Esophagus squamous epithelium (tissue), 4 donors: ENCODE results near the gene MAX.

Source experiments
- POLR2A ChIP-seq, 4 donors: fragments of 450-650 bp; IDR thresholded peaks; one replicate each; pipeline ENCODE4 v1.6.1; 2017; ENCODE audit warnings: antibody characterized with exemption in 4 of 4, mild to moderate bottlenecking in 4 of 4, moderate library complexity in 3 of 4
- TF ChIP-seq, protein P1 (sequence below), 6 experiments: fragments of 450-650 bp in 4 of 6; fragments of 200-600 bp in 2 of 6; sonication (generic) in 2 of 6; IDR thresholded peaks; one replicate each; pipeline ENCODE4 v1.5.1; 2016 to 2019; ENCODE audit warnings: antibody characterized with exemption in 6 of 6, mild to moderate bottlenecking in 4 of 6, moderate library complexity in 4 of 6

- TF ChIP-seq, protein P1, sequence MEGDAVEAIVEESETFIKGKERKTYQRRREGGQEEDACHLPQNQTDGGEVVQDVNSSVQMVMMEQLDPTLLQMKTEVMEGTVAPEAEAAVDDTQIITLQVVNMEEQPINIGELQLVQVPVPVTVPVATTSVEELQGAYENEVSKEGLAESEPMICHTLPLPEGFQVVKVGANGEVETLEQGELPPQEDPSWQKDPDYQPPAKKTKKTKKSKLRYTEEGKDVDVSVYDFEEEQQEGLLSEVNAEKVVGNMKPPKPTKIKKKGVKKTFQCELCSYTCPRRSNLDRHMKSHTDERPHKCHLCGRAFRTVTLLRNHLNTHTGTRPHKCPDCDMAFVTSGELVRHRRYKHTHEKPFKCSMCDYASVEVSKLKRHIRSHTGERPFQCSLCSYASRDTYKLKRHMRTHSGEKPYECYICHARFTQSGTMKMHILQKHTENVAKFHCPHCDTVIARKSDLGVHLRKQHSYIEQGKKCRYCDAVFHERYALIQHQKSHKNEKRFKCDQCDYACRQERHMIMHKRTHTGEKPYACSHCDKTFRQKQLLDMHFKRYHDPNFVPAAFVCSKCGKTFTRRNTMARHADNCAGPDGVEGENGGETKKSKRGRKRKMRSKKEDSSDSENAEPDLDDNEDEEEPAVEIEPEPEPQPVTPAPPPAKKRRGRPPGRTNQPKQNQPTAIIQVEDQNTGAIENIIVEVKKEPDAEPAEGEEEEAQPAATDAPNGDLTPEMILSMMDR (IDR thresholded peaks at IDR 0.05): no peak
- no peak for TF ChIP-seq POLR2A (IDR thresholded peaks at IDR 0.05)
Observed at GRCh38 chr14:65077318-65077717, 25.0 kb downstream of the MAX start.
